Amniotic epithelial cell (primary cell): Measurements from ENCODE around the gene MON2.
"Not testable (repeated sequence)": the region's sequence is repeated elsewhere in the genome, so short reads cannot be mapped to it uniquely, and the experiment has no call there.

Source experiments
- DNase-seq: peaks from one replicate; pipeline ENCODE4 v3.0.0-alpha.2; 2010; ENCODE audit warnings: low read depth

Gene MON2

GRCh38 chr12:62481843-62482540 is 15.4 kb downstream of the MON2 start:
- DNase-seq: no peak

GRCh38 chr12:62482769-62483168 is 16.1 kb downstream of the MON2 start:
- DNase-seq: no peak

GRCh38 chr12:62484233-62484632 is 17.6 kb downstream of the MON2 start:
- DNase-seq: no peak

GRCh38 chr12:62505786-62506185 is 39.2 kb downstream of the MON2 start:
- no peak for DNase-seq

GRCh38 chr12:62512901-62513300 is 46.3 kb downstream of the MON2 start:
- no peak for DNase-seq

GRCh38 chr12:62514080-62514479 is 47.5 kb downstream of the MON2 start:
- DNase-seq: not testable (repeated sequence)

GRCh38 chr12:62516927-62517326 is 50.3 kb downstream of the MON2 start:
- DNase-seq: no peak

- no peak for DNase-seq
Observed at GRCh38 chr12:62517887-62518286, 51.3 kb downstream of the MON2 start.

GRCh38 chr12:62519043-62519442 is 52.4 kb downstream of the MON2 start:
- no peak for DNase-seq

GRCh38 chr12:62520361-62520760 is 53.7 kb downstream of the MON2 start:
- DNase-seq: no peak

- DNase-seq: peak; percentile 13
Observed at GRCh38 chr12:62522984-62523383, 56.4 kb downstream of the MON2 start.

- DNase-seq: no peak
Observed at GRCh38 chr12:62523619-62524018, 57.0 kb downstream of the MON2 start.

- DNase-seq: no peak
Observed at GRCh38 chr12:62525271-62525670, 58.6 kb downstream of the MON2 start.

GRCh38 chr12:62530596-62530995 is 64.0 kb downstream of the MON2 start:
- peak; percentile 71 for DNase-seq

GRCh38 chr12:62532333-62532732 is 65.7 kb downstream of the MON2 start:
- DNase-seq: no peak

GRCh38 chr12:62533087-62533754 is 66.6 kb downstream of the MON2 start:
- DNase-seq: no peak

GRCh38 chr12:62533755-62534107 is 67.1 kb downstream of the MON2 start:
- DNase-seq: no peak

GRCh38 chr12:62536546-62536945 is 69.9 kb downstream of the MON2 start:
- DNase-seq: no peak

GRCh38 chr12:62537551-62537950 is 70.9 kb downstream of the MON2 start:
- peak; percentile 86 for DNase-seq

GRCh38 chr12:62540354-62540753 is 73.7 kb downstream of the MON2 start:
- DNase-seq: no peak

GRCh38 chr12:62542814-62543213 is 76.2 kb downstream of the MON2 start:
- DNase-seq: no peak

GRCh38 chr12:62543324-62543723 is 76.7 kb downstream of the MON2 start:
- no peak for DNase-seq

- DNase-seq: no peak
Observed at GRCh38 chr12:62543741-62544140, 77.1 kb downstream of the MON2 start.
